Retinal pigment epithelial cell (primary cell): Measurements from ENCODE around the gene PPARG.
"Not testable (repeated sequence)": the region's sequence is repeated elsewhere in the genome, so short reads cannot be mapped to it uniquely, and the experiment has no call there.

Source experiments
- DNase-seq: peaks from one replicate; pipeline ENCODE4 v3.0.0-alpha.2; 2010; ENCODE audit warnings: low read depth
- H3K4me3 ChIP-seq: 2 replicates; pipeline ENCODE4 v1.5.1; 2011; ENCODE audit warnings: mild to moderate bottlenecking, low read length, control low read depth, moderate library complexity
- CTCF ChIP-seq: conservative IDR thresholded peaks from 2 replicates; pipeline ENCODE4 v1.5.1; 2011; ENCODE audit warnings: low read depth, low read length, control low read depth, inconsistent platforms

Gene PPARG

GRCh38 chr3:12375572-12375971, 86.7 kb downstream of the PPARG start:
- no peak for TF ChIP-seq CTCF
- no peak for DNase-seq
- H3K4me3 ChIP-seq, result no peak overlapping the region

GRCh38 chr3:12379640-12380429, 91.0 kb downstream of the PPARG start:
- DNase-seq, result no peak
- H3K4me3 ChIP-seq, result no peak overlapping the region
- no peak for TF ChIP-seq CTCF

- no peak for DNase-seq
- no peak overlapping the region for H3K4me3 ChIP-seq
- TF ChIP-seq CTCF, result no peak
Observed at GRCh38 chr3:12380461-12380860, 91.6 kb downstream of the PPARG start.

- H3K4me3 ChIP-seq, result no peak overlapping the region
- no peak for DNase-seq
- no peak for TF ChIP-seq CTCF
Observed at GRCh38 chr3:12381199-12381598, 92.3 kb downstream of the PPARG start.

- TF ChIP-seq CTCF, result no peak
- DNase-seq, result no peak
- no peak overlapping the region for H3K4me3 ChIP-seq
Observed at GRCh38 chr3:12383218-12383617, 94.3 kb downstream of the PPARG start.

- TF ChIP-seq CTCF, result no peak
- H3K4me3 ChIP-seq, result no peak overlapping the region
- no peak for DNase-seq
Observed at GRCh38 chr3:12384451-12385233, 95.8 kb downstream of the PPARG start.

- H3K4me3 ChIP-seq, DNase-seq: not testable (repeated sequence)
Observed at GRCh38 chr3:12386514-12387291, 97.8 kb downstream of the PPARG start.
